Measurements from ENCODE around the gene MOGAT3. TPM values are rescaled to one million over a fixed set of nuclear protein-coding genes. Genes with fewer than 3 reads are reported as not detected.

Gene MOGAT3
- total RNA-seq, 1 donor from 2014 or later = not detected

GRCh38 chr7:101160910-101161309, 39.9 kb downstream of the MOGAT3 start:
- DNase-seq = no peak

GRCh38 chr7:101159696-101160674, 40.9 kb downstream of the MOGAT3 start:
- DNase-seq = no peak

GRCh38 chr7:101156866-101157589, 43.8 kb downstream of the MOGAT3 start:
- no peak for DNase-seq

- no peak for DNase-seq
These were observed 44.6 kb downstream of the MOGAT3 start for GRCh38 chr7:101156277-101156676.

DNA sequence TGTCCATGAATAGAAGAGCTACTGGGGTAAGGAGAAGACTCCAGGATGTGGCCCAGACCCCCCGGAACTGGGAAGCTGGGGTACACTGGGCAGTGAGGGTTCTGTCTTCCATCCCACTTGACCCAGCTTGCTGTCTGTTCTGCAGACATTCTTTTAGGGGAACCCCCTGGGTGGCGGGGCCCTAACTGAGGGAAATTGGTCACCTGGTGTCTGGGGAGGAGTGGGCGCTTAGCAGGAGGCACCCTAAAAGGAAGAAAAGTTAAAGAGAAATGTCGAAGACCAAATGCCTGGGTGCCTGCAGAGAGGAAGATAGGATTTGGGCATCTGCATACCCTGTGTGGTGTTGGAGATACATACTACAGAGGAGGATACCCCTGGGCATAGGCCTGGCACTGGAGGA, 45.5 kb downstream of the MOGAT3 start:
- DNase-seq = no peak

DNA sequence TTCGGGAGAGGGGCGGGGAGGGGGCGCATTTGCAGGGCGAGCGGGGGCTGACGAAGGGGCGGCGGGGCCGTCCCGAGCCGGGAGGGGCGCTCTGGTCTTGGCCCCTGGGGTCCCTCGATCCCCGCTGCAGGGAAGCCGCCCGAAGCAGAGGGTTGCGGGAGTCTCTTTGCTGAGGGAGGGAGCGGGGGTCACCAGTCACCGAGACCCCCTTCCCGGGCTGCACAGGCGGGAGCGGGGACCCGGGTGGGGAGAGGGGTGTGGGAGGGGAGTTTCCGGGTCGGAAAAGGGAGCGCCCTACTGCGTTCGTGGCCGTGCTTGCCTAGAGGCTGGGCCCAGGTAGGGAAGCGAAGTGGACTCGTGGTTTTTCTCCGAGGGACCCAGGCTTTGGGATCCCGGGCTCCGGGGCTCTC, 46.1 kb downstream of the MOGAT3 start:
- no peak for DNase-seq

GRCh38 chr7:101153969-101154692, 46.7 kb downstream of the MOGAT3 start, which contains the start of gene AP1S1:
Gene AP1S1 (plus strand): TSS chr7:101154476. CDS start chr7:101154515, 39 bp downstream.
- peak; percentile 97 for DNase-seq

- DNase-seq = no peak
These were observed 48.8 kb downstream of the MOGAT3 start for GRCh38 chr7:101151908-101152651.

Small RNAs within 50 kb of the gene (small RNA-seq; reads per million reads assigned to genes)
- not detected for gene MIR4653 (ENCODE audit: low replicate concordance)

Other genes starting within 250 kb of the MOGAT3 start
- gene MUC12, start 231.5 kb downstream of the MOGAT3 start, total RNA-seq = not detected
- not detected for gene MUC17, start 181.0 kb downstream of the MOGAT3 start, total RNA-seq
- 11.9 TPM for gene TRIM56, start 115.6 kb downstream of the MOGAT3 start, total RNA-seq
- gene SERPINE1, start 73.9 kb downstream of the MOGAT3 start, total RNA-seq = 5.4 TPM
- gene AP1S1, start 46.6 kb downstream of the MOGAT3 start, total RNA-seq = 23.6 TPM
- not detected for gene VGF, start 35.5 kb downstream of the MOGAT3 start, total RNA-seq
- gene NAT16, start 20.7 kb downstream of the MOGAT3 start, total RNA-seq = not detected
- 32.1 TPM for gene PLOD3, start 16.5 kb upstream of the MOGAT3 start, total RNA-seq
- 38.2 TPM for gene ZNHIT1, start 17.1 kb upstream of the MOGAT3 start, total RNA-seq
- 5.0 TPM for gene CLDN15, start 36.8 kb upstream of the MOGAT3 start, total RNA-seq
- 180 TPM for gene FIS1, start 44.0 kb upstream of the MOGAT3 start, total RNA-seq
- 19.2 TPM for gene IFT22, start 120.8 kb upstream of the MOGAT3 start, total RNA-seq
- gene COL26A1, start 161.8 kb upstream of the MOGAT3 start, total RNA-seq = 1.6 TPM

All from tongue (tissue), 3 donors.